OCI-LY1 (cell line): ENCODE results near the gene MRPL10.

Source experiments
- H2AFZ ChIP-seq: fragments of 200-600 bp; sonication (generic), shearing (Covaris generic); 2 replicates; pipeline ENCODE4 v1.6.0; 2014; ENCODE audit warnings: antibody characterized with exemption, mild to moderate bottlenecking, low read length
- H3F3A ChIP-seq: fragments of 200-600 bp; sonication (generic), shearing (Covaris generic); 2 replicates; pipeline ENCODE4 v1.6.0; 2014; ENCODE audit warnings: mild to moderate bottlenecking, antibody characterized with exemption, low read length, moderate library complexity; ENCODE audit not compliant: insufficient read depth
- H3K27ac ChIP-seq: fragments of 200-600 bp; sonication (generic); 2 replicates; pipeline ENCODE4 v1.5.1; 2014; ENCODE audit warnings: low read length, mixed run types, mild to moderate bottlenecking, low read depth; ENCODE audit not compliant: poor library complexity, severe bottlenecking
- H3K27me3 ChIP-seq: fragments of 200-600 bp; sonication (generic); 2 replicates; pipeline ENCODE4 v1.6.0; 2014; ENCODE audit warnings: antibody characterized with exemption, mild to moderate bottlenecking, low read length, moderate library complexity; ENCODE audit not compliant: insufficient read depth
- H3K36me3 ChIP-seq: fragments of 200-600 bp; sonication (generic); 2 replicates; pipeline ENCODE4 v1.6.1; 2014; ENCODE audit warnings: mild to moderate bottlenecking, antibody characterized with exemption, low read length, moderate library complexity, mixed read lengths; ENCODE audit not compliant: insufficient read depth
- H3K4me1 ChIP-seq: fragments of 200-600 bp; sonication (generic); 2 replicates; pipeline ENCODE4 v1.5.1; 2014; ENCODE audit warnings: mild to moderate bottlenecking, low read length, moderate library complexity; ENCODE audit not compliant: insufficient read depth, severe bottlenecking
- H3K4me2 ChIP-seq: fragments of 200-600 bp; sonication (generic), shearing (Covaris generic); 2 replicates; pipeline ENCODE4 v1.6.1; 2014; ENCODE audit warnings: low read length
- H3K4me3 ChIP-seq: fragments of 200-600 bp; sonication (generic); 2 replicates; pipeline ENCODE4 v1.5.1; 2014; ENCODE audit warnings: low read length, low read depth, mild to moderate bottlenecking, mixed read lengths; ENCODE audit not compliant: poor library complexity, severe bottlenecking
- H3K79me2 ChIP-seq: fragments of 200-600 bp; shearing (Covaris generic); 2 replicates; pipeline ENCODE4 v1.6.1; 2016; ENCODE audit warnings: mixed run types, low read length, mixed read lengths; ENCODE audit not compliant: insufficient read depth
- H3K9ac ChIP-seq: fragments of 200-600 bp; sonication (generic), shearing (Covaris generic); 2 replicates; pipeline ENCODE4 v1.6.1; 2014; ENCODE audit warnings: mild to moderate bottlenecking, low read length, mixed read lengths
- H3K9me2 ChIP-seq: fragments of 200-600 bp; sonication (generic), shearing (Covaris generic); 2 replicates; pipeline ENCODE4 v1.6.1; 2014; ENCODE audit warnings: low read depth, mild to moderate bottlenecking, low read length, mixed read lengths
- H3K9me3 ChIP-seq: fragments of 200-600 bp; shearing (Covaris generic); 2 replicates; pipeline ENCODE4 v1.6.1; 2014; ENCODE audit warnings: low read length, mixed read lengths
- H4K20me1 ChIP-seq: fragments of 200-600 bp; sonication (generic), shearing (Covaris generic); 2 replicates; pipeline ENCODE4 v1.6.0; 2016; ENCODE audit warnings: mild to moderate bottlenecking, low read length; ENCODE audit not compliant: insufficient read depth
- EZH2 ChIP-seq: fragments of 200-600 bp; sonication (generic), shearing (Covaris generic); IDR thresholded peaks from 2 replicates; pipeline ENCODE4 v1.8.0; 2017; ENCODE audit warnings: borderline replicate concordance, mixed run types, mild to moderate bottlenecking, antibody characterized with exemption, low read length, moderate library complexity, mixed read lengths
- TF ChIP-seq, protein P1 (sequence below): fragments of 200-600 bp; sonication (generic), shearing (Covaris generic); IDR thresholded peaks from 2 replicates; pipeline ENCODE4 v1.5.1; 2017; ENCODE audit warnings: mild to moderate bottlenecking, antibody characterized with exemption, low read length, moderate library complexity, mixed read lengths

MRPL10 gene

DNA sequence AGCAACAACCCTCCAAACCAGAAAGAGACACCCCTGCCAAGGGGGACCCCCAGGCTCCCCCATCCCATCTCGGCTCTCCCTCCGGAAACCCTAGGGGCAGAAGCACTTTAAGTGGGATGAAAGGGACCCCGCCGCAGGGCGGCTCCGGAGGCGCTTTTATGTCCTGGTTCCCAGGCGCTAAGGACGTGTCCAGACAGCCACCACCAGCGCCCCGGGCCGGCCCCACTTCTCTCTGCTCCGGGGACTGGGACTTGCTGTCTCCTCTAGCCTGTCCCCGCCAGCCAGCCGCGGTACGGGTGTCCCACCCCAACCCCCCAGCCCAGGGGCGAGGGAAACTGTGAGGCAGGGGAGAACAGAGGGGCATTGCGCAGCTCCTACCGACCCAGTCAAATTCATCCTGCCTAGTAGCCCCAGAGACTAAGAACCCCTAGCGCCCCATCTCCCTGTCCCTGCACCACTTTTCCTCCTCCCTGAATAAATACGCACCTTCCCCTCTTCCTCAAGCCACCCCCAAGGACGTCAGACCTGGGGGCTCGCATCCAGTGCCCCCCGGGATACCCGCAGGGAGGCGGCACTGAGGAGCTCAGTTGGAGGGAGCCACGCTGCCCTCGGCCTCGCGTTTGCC lies 15.5 kb upstream of the MRPL10 start:
- Histone ChIP-seq H3F3A (no peaks in the 10 kb centered on the region), H3K9me2 (no peaks in the 10 kb centered on the region), H3K36me3 (no peaks in the 10 kb centered on the region), H3K4me2 (no peak overlapping the region), H3K79me2 (no peaks in the 10 kb centered on the region), H3K27me3 (no peaks in the 10 kb centered on the region; the same call in 1 of the 2 replicates), H3K27ac (no peak overlapping the region), H4K20me1 (no peaks in the 10 kb centered on the region), H3K4me1 (peaks cover 2% of the 10 kb centered on the region), H3K4me3 (no peak overlapping the region), H3K9ac (no peak overlapping the region), H2AFZ (no peak overlapping the region), H3K9me3 (no peaks in the 10 kb centered on the region)
- TF ChIP-seq EZH2, result no peak
- TF ChIP-seq, protein P1, sequence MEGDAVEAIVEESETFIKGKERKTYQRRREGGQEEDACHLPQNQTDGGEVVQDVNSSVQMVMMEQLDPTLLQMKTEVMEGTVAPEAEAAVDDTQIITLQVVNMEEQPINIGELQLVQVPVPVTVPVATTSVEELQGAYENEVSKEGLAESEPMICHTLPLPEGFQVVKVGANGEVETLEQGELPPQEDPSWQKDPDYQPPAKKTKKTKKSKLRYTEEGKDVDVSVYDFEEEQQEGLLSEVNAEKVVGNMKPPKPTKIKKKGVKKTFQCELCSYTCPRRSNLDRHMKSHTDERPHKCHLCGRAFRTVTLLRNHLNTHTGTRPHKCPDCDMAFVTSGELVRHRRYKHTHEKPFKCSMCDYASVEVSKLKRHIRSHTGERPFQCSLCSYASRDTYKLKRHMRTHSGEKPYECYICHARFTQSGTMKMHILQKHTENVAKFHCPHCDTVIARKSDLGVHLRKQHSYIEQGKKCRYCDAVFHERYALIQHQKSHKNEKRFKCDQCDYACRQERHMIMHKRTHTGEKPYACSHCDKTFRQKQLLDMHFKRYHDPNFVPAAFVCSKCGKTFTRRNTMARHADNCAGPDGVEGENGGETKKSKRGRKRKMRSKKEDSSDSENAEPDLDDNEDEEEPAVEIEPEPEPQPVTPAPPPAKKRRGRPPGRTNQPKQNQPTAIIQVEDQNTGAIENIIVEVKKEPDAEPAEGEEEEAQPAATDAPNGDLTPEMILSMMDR, result no peak

DNA sequence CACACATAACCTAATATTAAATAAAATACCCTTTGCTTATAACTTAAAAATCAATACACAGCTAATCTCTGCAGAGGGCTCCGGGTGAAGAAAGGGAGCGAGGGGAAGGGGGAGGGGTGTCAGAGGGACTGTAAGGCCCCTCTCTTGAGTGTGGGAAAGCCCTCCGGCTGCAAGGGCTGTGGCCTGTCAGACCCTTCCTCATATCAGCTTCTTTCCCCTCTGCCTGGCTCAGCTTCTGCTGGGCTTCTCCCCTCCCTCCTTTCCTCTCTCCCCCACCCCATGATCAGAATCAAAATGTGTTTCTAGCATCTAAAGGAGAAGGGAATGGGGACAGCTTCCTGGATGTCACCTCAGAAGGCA lies 14.4 kb upstream of the MRPL10 start:
- Histone ChIP-seq H3K27ac (no peak overlapping the region), H2AFZ (no peak overlapping the region), H3K79me2 (no peaks in the 10 kb centered on the region), H3K4me3 (no peak overlapping the region), H3K9me3 (no peaks in the 10 kb centered on the region), H3K4me1 (peaks cover 9% of the 10 kb centered on the region), H3K4me2 (no peak overlapping the region), H3K36me3 (no peaks in the 10 kb centered on the region), H3K9me2 (no peaks in the 10 kb centered on the region), H3K27me3 (no peaks in the 10 kb centered on the region; the same call in 1 of the 2 replicates), H4K20me1 (no peaks in the 10 kb centered on the region), H3K9ac (no peak overlapping the region), H3F3A (no peaks in the 10 kb centered on the region)
- TF ChIP-seq, protein P1, result no peak
- TF ChIP-seq EZH2, result no peak

DNA sequence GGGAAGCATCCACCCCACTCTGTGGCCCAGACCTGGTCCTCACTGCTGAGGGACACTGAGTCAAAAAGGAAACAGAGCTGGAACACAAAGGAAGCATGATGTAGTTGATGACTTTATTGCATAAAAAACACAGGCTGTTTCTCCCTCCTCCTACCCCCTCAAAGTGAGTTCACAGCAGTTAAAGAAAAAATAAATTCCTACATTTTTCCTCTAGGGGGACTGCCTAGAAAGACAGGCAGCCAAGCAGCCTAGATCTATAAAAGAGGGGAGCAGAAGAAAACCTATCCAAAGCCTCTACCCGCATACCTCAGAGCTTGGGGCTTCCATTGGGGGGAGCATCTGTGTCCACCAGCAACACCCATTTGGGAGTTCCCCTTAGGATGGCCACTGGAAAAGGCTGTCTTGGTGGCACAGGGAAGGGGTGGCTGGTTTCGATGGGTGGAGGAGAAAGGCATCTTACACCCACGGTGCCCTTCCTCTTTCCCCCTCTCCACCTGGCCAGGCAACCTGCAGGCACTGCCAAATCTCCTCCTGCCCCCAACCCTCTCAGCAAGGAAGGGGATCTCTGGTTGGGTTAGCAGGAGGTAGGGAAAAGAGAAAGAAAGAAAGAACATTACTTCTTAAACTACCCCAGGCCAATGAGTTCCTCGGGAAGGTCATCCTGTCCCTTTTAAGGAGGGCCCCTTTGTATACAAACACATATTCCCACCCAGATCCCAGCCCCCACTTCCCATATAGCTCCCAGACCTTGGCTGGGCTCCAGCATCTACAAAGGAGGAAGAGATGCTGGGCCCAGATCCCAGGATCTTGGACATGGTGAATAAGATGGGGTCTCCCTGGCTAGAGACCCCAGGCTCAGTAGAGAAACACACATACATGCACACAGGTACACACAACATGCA lies 13.7 kb upstream of the MRPL10 start:
- H3K27me3 ChIP-seq, result no peaks in the 10 kb centered on the region; the same call in 1 of the 2 replicates
- H3K4me3 ChIP-seq, result no peak overlapping the region
- H4K20me1 ChIP-seq, result no peaks in the 10 kb centered on the region
- TF ChIP-seq EZH2, result no peak
- TF ChIP-seq, protein P1, result peak; percentile 26; the same call in 1 of the 2 replicates
- H3K27ac ChIP-seq, result no peak overlapping the region
- H3F3A ChIP-seq, result no peaks in the 10 kb centered on the region
- no peak overlapping the region for H2AFZ ChIP-seq
- H3K4me2 ChIP-seq, result no peak overlapping the region
- H3K79me2 ChIP-seq, result no peaks in the 10 kb centered on the region
- peaks cover 14% of the 10 kb centered on the region for H3K4me1 ChIP-seq
- H3K9ac ChIP-seq, result no peak overlapping the region
- H3K9me2 ChIP-seq, result no peaks in the 10 kb centered on the region
- no peaks in the 10 kb centered on the region for H3K9me3 ChIP-seq
- no peaks in the 10 kb centered on the region for H3K36me3 ChIP-seq
